Dendritic cell treated with granulocyte-macrophage colony-stimulating factor and Interleukin-4, amounts not matched to agents 40 ng/mL and 50 ng/mL, for 4 days (primary cell): Measurements from ENCODE around the gene PLA2G4C.

Source experiments
- H3K27ac Mint-ChIP-seq: one replicate; pipeline ENCODE4 v1.8.0; 2022; ENCODE audit warnings: mild to moderate bottlenecking, mixed read lengths
- H3K27me3 Mint-ChIP-seq: one replicate; pipeline ENCODE4 v1.8.0; 2022; ENCODE audit warnings: mild to moderate bottlenecking, mixed read lengths
- H3K36me3 Mint-ChIP-seq: one replicate; pipeline ENCODE4 v1.8.0; 2022; ENCODE audit warnings: low read depth, mixed read lengths
- H3K4me1 Mint-ChIP-seq: one replicate; pipeline ENCODE4 v1.8.0; 2022; ENCODE audit warnings: low read depth, mixed read lengths
- H3K4me3 Mint-ChIP-seq: one replicate; pipeline ENCODE4 v1.8.0; 2022; ENCODE audit warnings: mild to moderate bottlenecking, moderate library complexity, mixed read lengths
- H3K9me3 Mint-ChIP-seq: one replicate; pipeline ENCODE4 v1.8.0; 2022; ENCODE audit warnings: mixed read lengths
- intact Hi-C: fragments of 100-400 bp; cut with micrococcal nuclease; formaldehyde crosslinking; loops from one replicate; pipeline ENCODE4 v1.15.0; 2022

PLA2G4C gene

DNA sequence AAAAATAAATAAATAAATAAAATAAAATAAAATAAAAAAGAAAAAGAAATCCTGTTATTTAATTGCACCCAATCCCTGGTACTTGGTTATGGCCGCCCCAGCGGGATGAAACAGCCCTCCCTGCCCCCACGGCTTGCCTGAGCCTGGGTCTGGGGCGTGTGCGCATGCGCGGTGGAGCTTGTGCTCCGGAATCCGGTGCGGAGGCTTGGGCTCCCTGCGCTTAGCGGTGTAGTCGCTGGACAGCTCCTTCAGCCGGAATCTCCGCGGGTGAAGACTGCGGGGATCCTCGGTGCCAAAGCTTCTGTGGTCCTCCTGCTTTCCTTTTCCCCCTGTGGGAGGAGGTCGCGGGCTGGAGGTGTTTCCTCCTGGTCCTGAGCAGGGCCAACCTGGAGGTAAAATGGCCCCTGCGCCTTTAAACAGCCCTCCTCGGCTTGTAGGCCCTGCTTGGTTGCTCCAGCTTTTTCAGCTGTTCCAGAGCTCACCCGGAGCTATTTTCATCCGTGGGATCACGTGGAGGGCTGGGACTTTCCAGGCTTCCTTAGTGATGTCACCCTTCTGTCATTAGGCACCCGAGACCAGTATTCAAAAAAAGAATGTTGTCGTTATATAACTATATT, at the start of gene PLA2G4C:
Gene PLA2G4C, minus strand, starts transcription at position 468 of the 617 bp plus-strand sequence. CDS start 4,288 bp downstream, outside the sequence.
- Mint-ChIP-seq H3K9me3 (no peaks in the 10 kb centered on the region), H3K4me1 (peaks cover 26% of the 10 kb centered on the region), H3K27ac (peak within 1 kb of the TSS; percentile 88), H3K4me3 (peak within 1 kb of the TSS; percentile 74), H3K36me3 (peaks cover 13% of the 10 kb centered on the region), H3K27me3 (peaks cover 11% of the 10 kb centered on the region)
- intact Hi-C loops = loop anchor here (2.0 kb wide), 1 partner anchor 34 kb away; no protein-coding TSS in a partner anchor

GRCh38 chr19:48158210-48158790, 47.7 kb upstream of the PLA2G4C start:
- Mint-ChIP-seq H3K36me3 (peaks cover 59% of the 10 kb centered on the region), H3K27me3 (no peaks in the 10 kb centered on the region), H3K27ac (no peak overlapping the region), H3K4me1 (peaks cover 8% of the 10 kb centered on the region), H3K9me3 (no peaks in the 10 kb centered on the region), H3K4me3 (no peak overlapping the region)
- intact Hi-C loops = no loop called here

DNA sequence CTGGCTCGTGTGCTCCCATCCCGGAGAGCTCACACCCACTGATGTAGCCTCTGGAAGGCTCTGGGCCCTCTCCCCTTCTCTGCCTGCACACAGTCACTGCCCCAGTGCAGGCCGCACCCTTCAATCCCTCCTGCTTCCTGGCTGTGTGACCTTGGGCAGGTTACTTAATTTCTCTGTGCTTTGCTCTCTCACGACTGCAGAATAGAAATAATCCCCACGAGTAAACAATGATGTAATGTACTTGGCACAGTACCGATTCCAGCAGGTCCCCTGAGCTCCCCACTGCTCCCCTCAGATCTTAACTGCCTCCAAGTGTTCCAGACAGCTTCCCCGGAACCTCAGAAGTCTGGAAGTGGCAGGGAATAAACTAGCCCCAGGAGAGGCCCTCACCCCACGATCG, 43.4 kb upstream of the PLA2G4C start:
- Mint-ChIP-seq H3K9me3 (no peaks in the 10 kb centered on the region), H3K36me3 (peaks cover 52% of the 10 kb centered on the region), H3K27ac (no peak overlapping the region), H3K4me1 (no peaks in the 10 kb centered on the region), H3K27me3 (no peaks in the 10 kb centered on the region), H3K4me3 (no peak overlapping the region)
- intact Hi-C loops = no loop called here

GRCh38 chr19:48152551-48152950, 41.9 kb upstream of the PLA2G4C start:
- peaks cover 50% of the 10 kb centered on the region for H3K36me3 Mint-ChIP-seq
- intact Hi-C loops = loop anchor here (1.0 kb wide), 1 partner anchor 45 kb away; no protein-coding TSS in a partner anchor

GRCh38 chr19:48149430-48149829, 38.8 kb upstream of the PLA2G4C start:
- peaks cover 18% of the 10 kb centered on the region for H3K4me1 Mint-ChIP-seq
- H3K27ac Mint-ChIP-seq = peak overlapping the region; percentile 7
- intact Hi-C loops = no loop called here
- no peaks in the 10 kb centered on the region for H3K9me3 Mint-ChIP-seq
- no peak overlapping the region for H3K4me3 Mint-ChIP-seq
- peaks cover 36% of the 10 kb centered on the region for H3K36me3 Mint-ChIP-seq
- no peaks in the 10 kb centered on the region for H3K27me3 Mint-ChIP-seq

More at GRCh38 chr19:48152551-48152950, 41.9 kb upstream of the PLA2G4C start:
- Mint-ChIP-seq H3K9me3 (no peaks in the 10 kb centered on the region), H3K4me1 (no peaks in the 10 kb centered on the region), H3K27ac (no peak overlapping the region), H3K4me3 (no peak overlapping the region), H3K27me3 (no peaks in the 10 kb centered on the region)

DNA sequence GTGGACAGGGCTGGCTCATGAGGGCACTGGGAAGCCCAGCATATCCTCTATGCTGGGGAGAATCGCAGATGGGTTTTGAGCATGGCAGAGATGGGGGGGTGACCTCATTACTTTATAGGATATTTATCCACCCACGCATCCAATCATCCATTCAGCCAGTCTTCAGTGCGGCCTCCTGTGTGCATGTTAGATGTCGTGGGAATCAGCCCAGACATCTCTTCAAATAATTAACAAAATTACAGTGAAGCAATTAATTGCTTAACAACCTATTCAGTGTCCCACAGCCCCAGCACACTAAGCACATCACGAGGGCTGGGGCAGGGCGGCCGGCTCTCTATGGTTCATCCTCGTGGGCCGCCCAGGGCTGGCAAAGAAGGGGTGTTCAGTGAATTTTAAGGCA, 38.0 kb upstream of the PLA2G4C start:
- Mint-ChIP-seq H3K27me3 (no peaks in the 10 kb centered on the region), H3K9me3 (no peaks in the 10 kb centered on the region), H3K36me3 (peaks cover 37% of the 10 kb centered on the region), H3K4me1 (peaks cover 24% of the 10 kb centered on the region), H3K27ac (no peak overlapping the region), H3K4me3 (no peak overlapping the region)
- intact Hi-C loops = no loop called here

- H3K27ac Mint-ChIP-seq = no peak overlapping the region
- peaks cover 44% of the 10 kb centered on the region for H3K36me3 Mint-ChIP-seq
- H3K9me3 Mint-ChIP-seq = no peaks in the 10 kb centered on the region
- H3K4me1 Mint-ChIP-seq = peaks cover 24% of the 10 kb centered on the region
- no peak overlapping the region for H3K4me3 Mint-ChIP-seq
- intact Hi-C loops = no loop called here
- no peaks in the 10 kb centered on the region for H3K27me3 Mint-ChIP-seq
These were observed 37.1 kb upstream of the PLA2G4C start for GRCh38 chr19:48147597-48148175.

GRCh38 chr19:48139053-48139452, 28.4 kb upstream of the PLA2G4C start:
- no peak overlapping the region for H3K27ac Mint-ChIP-seq
- H3K27me3 Mint-ChIP-seq = no peaks in the 10 kb centered on the region
- intact Hi-C loops = no loop called here
- H3K4me3 Mint-ChIP-seq = no peak overlapping the region
- peaks cover 63% of the 10 kb centered on the region for H3K36me3 Mint-ChIP-seq
- H3K9me3 Mint-ChIP-seq = no peaks in the 10 kb centered on the region
- H3K4me1 Mint-ChIP-seq = peaks cover 3% of the 10 kb centered on the region

GRCh38 chr19:48137411-48137810, 26.8 kb upstream of the PLA2G4C start:
- no peak overlapping the region for H3K4me3 Mint-ChIP-seq
- no peaks in the 10 kb centered on the region for H3K27me3 Mint-ChIP-seq
- H3K4me1 Mint-ChIP-seq = no peaks in the 10 kb centered on the region
- intact Hi-C loops = no loop called here
- no peak overlapping the region for H3K27ac Mint-ChIP-seq
- H3K36me3 Mint-ChIP-seq = peaks cover 54% of the 10 kb centered on the region
- no peaks in the 10 kb centered on the region for H3K9me3 Mint-ChIP-seq

- intact Hi-C loops = no loop called here
- Mint-ChIP-seq H3K4me3 (no peak overlapping the region), H3K27me3 (no peaks in the 10 kb centered on the region), H3K36me3 (peaks cover 59% of the 10 kb centered on the region), H3K9me3 (no peaks in the 10 kb centered on the region), H3K27ac (no peak overlapping the region), H3K4me1 (no peaks in the 10 kb centered on the region)
These were observed 25.9 kb upstream of the PLA2G4C start for GRCh38 chr19:48136547-48136946.

DNA sequence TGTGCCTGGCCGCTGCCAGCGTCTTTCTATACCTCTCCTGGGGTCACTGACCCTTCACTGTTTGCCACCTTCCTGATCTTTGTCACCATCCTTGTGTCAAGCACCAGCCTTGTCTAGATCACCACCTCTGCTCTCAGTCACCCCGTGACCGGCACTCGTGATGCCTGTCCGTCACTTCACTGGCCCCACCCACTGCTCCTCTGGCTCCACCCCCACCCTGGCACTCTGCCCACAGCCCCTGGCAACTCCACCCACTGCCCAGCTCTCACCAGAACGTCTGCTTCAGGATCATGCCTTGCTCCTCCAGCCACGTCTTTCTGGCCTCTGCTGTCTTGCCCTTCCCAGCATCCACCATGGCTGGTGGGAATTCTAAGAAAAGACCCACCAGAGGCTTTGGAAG, 24.8 kb upstream of the PLA2G4C start:
- Mint-ChIP-seq H3K4me1 (no peaks in the 10 kb centered on the region), H3K9me3 (no peaks in the 10 kb centered on the region), H3K36me3 (peaks cover 65% of the 10 kb centered on the region), H3K4me3 (no peak overlapping the region), H3K27me3 (no peaks in the 10 kb centered on the region), H3K27ac (no peak overlapping the region)
- intact Hi-C loops = no loop called here

- H3K4me1 Mint-ChIP-seq = no peaks in the 10 kb centered on the region
- no peak overlapping the region for H3K4me3 Mint-ChIP-seq
- peaks cover 65% of the 10 kb centered on the region for H3K36me3 Mint-ChIP-seq
- H3K27ac Mint-ChIP-seq = no peak overlapping the region
- H3K9me3 Mint-ChIP-seq = no peaks in the 10 kb centered on the region
- intact Hi-C loops = no loop called here
- no peaks in the 10 kb centered on the region for H3K27me3 Mint-ChIP-seq
These were observed 22.5 kb upstream of the PLA2G4C start for GRCh38 chr19:48133094-48133493.

DNA sequence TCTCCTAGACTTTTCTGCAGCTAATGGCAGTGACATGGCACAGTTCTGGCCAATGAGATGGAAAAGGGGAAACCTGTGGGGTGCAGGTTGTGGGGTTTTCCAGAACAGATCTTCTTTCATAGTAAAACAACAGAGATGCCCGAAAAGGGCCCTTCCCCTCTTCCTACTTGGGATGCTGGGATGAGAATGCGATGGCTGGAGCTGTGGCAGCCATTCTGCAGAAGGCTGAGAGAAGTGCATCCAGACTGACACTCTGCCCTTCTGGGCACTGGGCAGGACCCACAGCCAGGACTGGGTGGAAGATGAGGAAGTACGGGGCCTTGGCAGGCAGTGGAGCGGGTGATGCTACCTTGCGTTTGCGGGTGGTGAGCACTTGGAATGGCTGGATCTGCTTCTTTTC, 16.9 kb upstream of the PLA2G4C start:
- H3K27ac Mint-ChIP-seq = no peak overlapping the region
- no peaks in the 10 kb centered on the region for H3K4me1 Mint-ChIP-seq
- peaks cover 79% of the 10 kb centered on the region for H3K36me3 Mint-ChIP-seq
- intact Hi-C loops = no loop called here
- H3K4me3 Mint-ChIP-seq = no peak overlapping the region
- H3K9me3 Mint-ChIP-seq = no peaks in the 10 kb centered on the region
- no peaks in the 10 kb centered on the region for H3K27me3 Mint-ChIP-seq

GRCh38 chr19:48123907-48124651, 13.5 kb upstream of the PLA2G4C start:
- intact Hi-C loops = no loop called here
- peaks cover 69% of the 10 kb centered on the region for H3K36me3 Mint-ChIP-seq

More at GRCh38 chr19:48123907-48124651, 13.5 kb upstream of the PLA2G4C start:
- Mint-ChIP-seq H3K9me3 (no peaks in the 10 kb centered on the region), H3K4me3 (no peak overlapping the region), H3K27ac (no peak overlapping the region), H3K27me3 (no peaks in the 10 kb centered on the region), H3K4me1 (peaks cover 6% of the 10 kb centered on the region)
